ENCODE measurements around the gene ALDH8A1. TPM values are rescaled to one million over a fixed set of nuclear protein-coding genes. Genes with fewer than 3 reads are reported as not detected.

Gene ALDH8A1
- total and polyA plus RNA-seq, 2 of the 8 experiments (the other 6 are each of a cell fraction or from before 2014, with no cell fraction given), result 0.08 to 0.28 TPM

- no peaks in the 10 kb centered on the region for H3K79me2 ChIP-seq (ENCODE audit: control insufficient read depth in 1 of 2, insufficient read depth in 2 of 2, low read length in 2 of 2)
- H3K27me3 ChIP-seq (replicated peaks in 1 of 4; ENCODE audit: control insufficient read depth in 3 of 4, extremely low read depth in 1 of 4, insufficient read depth in 3 of 4, low read length in 3 of 4), result no peaks in the 10 kb centered on the region
- no peak overlapping the region for H2AFZ ChIP-seq (ENCODE audit: low read length)
- H2BK5ac ChIP-seq (ENCODE audit: low read depth, low read length), result no peak overlapping the region
- H3K23me2 ChIP-seq (ENCODE audit: low read depth, low read length), result no peaks in the 10 kb centered on the region
- H3K4me1 ChIP-seq (replicated peaks in 1 of 4; ENCODE audit: control insufficient read depth in 3 of 4, insufficient read depth in 4 of 4, low read length in 3 of 4), result peaks cover 0 to 6% (median 3%) of the 10 kb centered on the region in 4 experiments; a peak in 2 of 7 replicates
- H3K79me1 ChIP-seq (ENCODE audit: low read depth, low read length), result no peaks in the 10 kb centered on the region
- no peaks in the 10 kb centered on the region for H3K36me3 ChIP-seq (ENCODE audit: control insufficient read depth in 2 of 4, insufficient read depth in 4 of 4, low read length in 3 of 4)
- no peak overlapping the region for H3K27ac ChIP-seq (ENCODE audit: low read depth, low read length)
- H3K4ac ChIP-seq (replicated peaks; ENCODE audit: insufficient read length, low read depth, low read length), result no peak overlapping the region
- no peak overlapping the region for H2BK15ac ChIP-seq (ENCODE audit: low read length)
- ChIA-PET POLR2A (ENCODE audit: partially characterized antibody) (no interaction called here), CTCF (ENCODE audit: partially characterized antibody) (interaction anchor here (0.5 to 3.3 kb wide), 4 partner anchors 9 to 233 kb away, joined by 3 to 21 read pairs (median 4); no protein-coding TSS in a partner anchor)
- 92% methylated on average over 7 of the region's 7 CpGs; no CpG with 5 or more reads in 1 of the 2 experiments for WGBS, 2 experiments (ENCODE audit: extremely low coverage in 1 of 2, insufficient coverage in 1 of 2, insufficient read length in 1 of 2, insufficient replicate concordance in 2 of 2, low coverage in 1 of 2, low lambda C conversion rate in 2 of 2, missing lambda C conversion rate in 1 of 2)
- no peak for TF ChIP-seq RFX5 (IDR thresholded peaks at IDR 0.05; ENCODE audit: borderline replicate concordance, low read depth, low read length)
- no peak for TF ChIP-seq KDM4A (IDR thresholded peaks at IDR 0.05; ENCODE audit: low read depth, low read length, severe bottlenecking)
- TF ChIP-seq ZNF274 (IDR thresholded peaks at IDR 0.05; ENCODE audit: borderline replicate concordance, extremely low read depth, low read length), result no peak
- no peak for TF ChIP-seq SIN3A (conservative IDR thresholded peaks at IDR 0.05 in 1 of 2, IDR thresholded peaks at IDR 0.05 in 1 of 2; ENCODE audit: low read depth in 1 of 2, low read length in 2 of 2)
- no peak for TF ChIP-seq RNF2 (IDR thresholded peaks at IDR 0.05; ENCODE audit: borderline replicate concordance, low read depth, low read length, missing control alignments, poor library complexity, severe bottlenecking)
- TF ChIP-seq CHD1 (IDR thresholded peaks at IDR 0.05; ENCODE audit: low read depth, low read length), result no peak
- no peak for TF ChIP-seq POLR2AphosphoS5 (IDR thresholded peaks at IDR 0.05; ENCODE audit: low read depth, low read length)
- H4K5ac ChIP-seq (ENCODE audit: insufficient read length, low read depth, low read length), result no peak overlapping the region
- no peak overlapping the region for H2AK5ac ChIP-seq (ENCODE audit: low read depth, low read length)
- no peak overlapping the region for H3K18ac ChIP-seq (ENCODE audit: extremely low read depth, low read length)
- peaks cover 13 to 15% of the 10 kb centered on the region in 2 experiments; a peak in 3 of 4 replicates for H3K9me3 ChIP-seq (ENCODE audit: insufficient read depth in 2 of 2, low read depth in 1 of 2, low read length in 1 of 2)
- no peak overlapping the region for H2BK12ac ChIP-seq (ENCODE audit: low read depth, low read length)
- H2BK120ac ChIP-seq (replicated peaks; ENCODE audit: low read depth, low read length), result no peak overlapping the region
- H3K4me2 ChIP-seq (ENCODE audit: insufficient read depth in 1 of 2, low read depth in 2 of 2, low read length in 2 of 2), result no peak overlapping the region
- FAIRE-seq, result no peak
- no peak overlapping the region for H3K14ac ChIP-seq (ENCODE audit: insufficient read length)
- no peak overlapping the region for H3K56ac ChIP-seq (replicated peaks; ENCODE audit: insufficient read length, low read depth, low read length)
- no peak for DNase-seq (ENCODE audit: low read depth in 1 of 2, low spot score in 2 of 2)
- no peaks in the 10 kb centered on the region for H4K20me1 ChIP-seq (replicated peaks in 1 of 2; ENCODE audit: control insufficient read depth in 1 of 2, insufficient read depth in 2 of 2, low read length in 2 of 2)
- no peak overlapping the region for H3K4me3 ChIP-seq (ENCODE audit: extremely low read depth in 1 of 4, insufficient read depth in 2 of 4, low read depth in 3 of 4, low read length in 4 of 4)
- H3K9ac ChIP-seq (replicated peaks in 1 of 4; ENCODE audit: extremely low read depth in 1 of 4, low read depth in 3 of 4, low read length in 3 of 4), result no peak overlapping the region
- no peak overlapping the region for H2BK20ac ChIP-seq (ENCODE audit: low read length)
- H4K91ac ChIP-seq (replicated peaks; ENCODE audit: insufficient read length, low read length), result no peak overlapping the region
- no peak overlapping the region for H3K23ac ChIP-seq (ENCODE audit: insufficient read length)
- no peak overlapping the region for H4K8ac ChIP-seq (ENCODE audit: extremely low read depth, insufficient read depth, low read length)
These were observed 76.2 kb downstream of the ALDH8A1 start for GRCh38 chr6:134873500-134874388.
